ENCODE data around the gene CNIH1.
"Not testable (repeated sequence)": the region's sequence is repeated elsewhere in the genome, so short reads cannot be mapped to it uniquely, and the experiment has no call there.

Gene CNIH1

DNA sequence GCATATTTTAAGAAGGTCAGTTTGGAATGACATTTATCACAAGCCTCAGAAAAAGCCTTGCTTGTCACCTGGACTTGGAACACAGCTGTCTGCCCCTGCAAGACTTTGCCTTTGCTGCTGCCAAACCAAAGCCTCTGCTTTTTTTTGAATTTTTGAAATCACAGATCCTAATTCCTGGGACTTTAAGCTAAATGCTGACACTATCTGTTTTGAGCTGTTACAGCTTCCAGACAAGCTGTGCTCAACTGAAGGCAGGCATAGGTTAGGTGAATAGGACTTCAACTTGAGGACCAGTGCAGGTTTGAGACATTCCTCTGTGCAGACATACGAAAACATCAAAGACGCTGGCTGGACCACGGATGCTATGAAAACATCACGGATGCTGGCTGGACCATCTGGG is 55.6 kb downstream of the CNIH1 start:
- DNase-seq (ENCODE audit: low read depth in 1 of 2, low spot score in 1 of 2) = no peak

DNA sequence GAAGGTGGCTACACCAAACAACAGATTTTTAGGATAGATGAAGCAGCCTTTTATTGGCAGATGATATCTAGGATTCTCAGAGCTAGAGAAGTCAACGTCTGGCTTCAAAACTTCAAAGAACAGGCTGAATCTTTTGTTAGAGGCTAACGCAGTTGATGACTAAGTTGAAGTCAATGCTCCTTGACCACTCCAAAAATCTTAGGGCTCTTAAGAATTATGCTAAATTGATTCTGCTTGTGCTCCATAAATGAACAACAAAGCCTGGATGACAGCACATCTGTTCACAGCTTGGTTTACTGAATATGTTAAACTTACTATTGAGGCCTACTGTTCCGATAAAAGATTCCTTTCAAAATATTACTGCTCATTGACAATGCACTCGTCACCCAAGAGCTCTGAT is 57.3 kb downstream of the CNIH1 start:
- no peak for DNase-seq (ENCODE audit: low read depth in 1 of 2, low spot score in 1 of 2)

- no peak for DNase-seq (ENCODE audit: low read depth in 1 of 2, low spot score in 1 of 2)
Measured at GRCh38 chr14:54381821-54382220, 59.4 kb downstream of the CNIH1 start.

DNA sequence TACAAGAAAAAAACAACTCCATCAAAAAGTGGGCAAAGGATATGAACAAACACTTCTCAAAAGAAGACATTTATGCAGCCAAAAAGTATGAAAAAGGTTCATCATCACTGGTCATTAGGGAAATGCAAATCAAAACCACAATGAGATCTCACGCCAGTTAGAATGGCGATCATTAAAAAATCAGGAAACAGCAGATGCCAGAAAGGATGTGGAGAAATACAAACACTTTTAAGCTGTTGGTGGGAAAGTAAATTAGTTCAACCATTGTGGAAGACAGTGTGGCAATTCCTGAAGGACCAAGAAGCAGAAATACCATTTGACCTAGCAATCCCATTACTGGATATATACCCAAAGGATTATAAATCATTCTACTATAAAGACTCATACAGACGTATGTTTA is 60.6 kb downstream of the CNIH1 start:
- DNase-seq (ENCODE audit: low read depth in 1 of 2, low spot score in 1 of 2) = not testable (repeated sequence)

DNA sequence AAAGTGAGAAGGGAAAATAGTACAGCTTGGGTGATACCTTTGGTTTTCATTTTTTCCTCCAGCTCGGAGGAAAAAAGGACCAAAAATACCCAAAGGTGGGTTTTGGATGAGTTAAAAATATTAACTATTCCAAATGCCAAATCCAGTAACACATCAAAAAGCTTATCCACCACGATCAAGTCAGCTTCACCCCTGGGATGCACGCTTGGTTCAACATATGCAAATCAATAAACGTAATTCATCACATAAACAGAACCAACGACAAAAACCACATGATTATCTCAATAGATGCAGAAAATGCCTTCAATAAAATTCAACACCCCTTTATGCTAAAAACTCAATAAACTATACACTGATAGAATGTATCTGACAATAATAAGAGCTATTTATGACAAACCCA is 62.3 kb downstream of the CNIH1 start:
- not testable (repeated sequence) for DNase-seq (ENCODE audit: low read depth in 1 of 2, low spot score in 1 of 2)

- no peak for DNase-seq (ENCODE audit: low read depth in 1 of 2, low spot score in 1 of 2)
Measured at GRCh38 chr14:54377501-54377900, 63.7 kb downstream of the CNIH1 start.

GRCh38 chr14:54374117-54374884 is 66.9 kb downstream of the CNIH1 start:
- DNase-seq (ENCODE audit: low read depth in 1 of 2, low spot score in 1 of 2) = no peak

All from activated CD4-positive, alpha-beta T cell treated with anti-CD3 and anti-CD28 coated beads, Interleukin-2, amount 50 U/mL, for 24 hours (primary cell).